HepG2 (cell line): ENCODE data around the gene SRBD1. TPM values are rescaled to one million over a fixed set of nuclear protein-coding genes. Genes with fewer than 3 reads are reported as not detected.

Experiments
- ATAC-seq: fragments of 200-7000 bp; cut with Tn5 transposase; 3 replicates; pipeline ENCODE4 v1.9.1; 2020; ENCODE audit warnings: mild to moderate bottlenecking, moderate library complexity
- BruUV-seq: library from RNA; stranded (reverse); fragments of 400-500 nt; replicated peaks from 2 replicates; lab custom pipeline; 2021; lab: Mats Ljungman, UMichigan
- CTCF ChIA-PET: fragments of 300-600 bp; formaldehyde crosslinking; extraction: SDS; loops from one replicate; lab custom pipeline; 2021; ENCODE audit warnings: low total read pairs, inconsistent platforms, low intra/inter-chr PET ratio; lab: Yijun Ruan, JAX
- POLR2A ChIA-PET: fragments of 350-600 bp; sonication (Branson Sonifier 250); formaldehyde crosslinking; loops from one replicate; lab custom pipeline; 2020; ENCODE audit warnings: antibody characterized with exemption, inconsistent platforms; lab: Yijun Ruan, JAX
- DNase-seq: peaks from one replicate; pipeline ENCODE4 v3.0.0-alpha.2; 2015; ENCODE audit warnings: low spot score
- FAIRE-seq: peaks from 3 replicates; lab custom pipeline; 2011; peaks lifted over from hg19 to GRCh38; lab: Jason Lieb, UNC
- H2AFZ ChIP-seq: one replicate; pipeline ENCODE4 v1.6.1; 2011; ENCODE audit warnings: low read length, inconsistent platforms
- H3K27ac ChIP-seq: fragments of 300-600 bp; 3 replicates; pipeline ENCODE4 v1.8.0; 2011; ENCODE audit warnings: mixed run types, mild to moderate bottlenecking, mixed read lengths, low read length, inconsistent platforms; ENCODE audit not compliant: insufficient read depth; ENCODE audit errors: extremely low read length
- H3K27me3 ChIP-seq, 2 experiments: fragments of 200-600 bp in 1 of 2; 2 replicates in 1 of 2; 3 replicates in 1 of 2; pipeline versions ENCODE4 v1.6.0 to v1.8.0; 2011; ENCODE audit warnings: low read length in 2 of 2, mild to moderate bottlenecking in 2 of 2, moderate library complexity in 2 of 2, inconsistent platforms in 1 of 2; ENCODE audit not compliant: insufficient read depth in 2 of 2, control insufficient read depth in 1 of 2
- H3K36me3 ChIP-seq, 2 experiments: fragments of 200-600 bp in 1 of 2; replicated peaks in 1 of 2; 2 replicates in 1 of 2; 3 replicates in 1 of 2; pipeline versions ENCODE4 v1.5.1 to v1.8.0; 2011; ENCODE audit warnings: low read length in 2 of 2, inconsistent platforms in 1 of 2; ENCODE audit not compliant: insufficient read depth in 2 of 2, control insufficient read depth in 1 of 2
- H3K4me1 ChIP-seq: 2 replicates; pipeline ENCODE4 v1.5.1; 2012; ENCODE audit warnings: low read length, inconsistent platforms; ENCODE audit not compliant: insufficient read depth
- H3K4me2 ChIP-seq: 2 replicates; pipeline ENCODE4 v1.6.0; 2011; ENCODE audit warnings: low read depth, low read length, inconsistent platforms
- H3K4me3 ChIP-seq, 3 experiments: fragments of 200-600 bp in 1 of 3; sonication (generic), shearing (Covaris generic) in 1 of 3; replicated peaks in 1 of 3; 2 replicates each; pipeline ENCODE4 v1.5.1; 2011 to 2016; ENCODE audit warnings: low read length in 3 of 3, inconsistent platforms in 2 of 3, low read depth in 2 of 3, mild to moderate bottlenecking in 2 of 3, control low read depth in 1 of 3, mixed read lengths in 1 of 3; ENCODE audit not compliant: insufficient read depth in 1 of 3
- H3K79me2 ChIP-seq: one replicate; pipeline ENCODE4 v1.6.1; 2011; ENCODE audit warnings: low read length, inconsistent platforms; ENCODE audit not compliant: insufficient read depth
- H3K9ac ChIP-seq: 2 replicates; pipeline ENCODE4 v1.6.0; 2011; ENCODE audit warnings: mild to moderate bottlenecking, low read depth, low read length, inconsistent platforms; ENCODE audit not compliant: insufficient read depth
- H3K9me3 ChIP-seq: 2 replicates; pipeline ENCODE4 v1.5.1; 2012; ENCODE audit warnings: mild to moderate bottlenecking, low read length
- H4K20me1 ChIP-seq: 2 replicates; pipeline ENCODE4 v1.6.0; 2011; ENCODE audit warnings: inconsistent platforms, mild to moderate bottlenecking, low read length, moderate library complexity; ENCODE audit not compliant: insufficient read depth
- ARID4A ChIP-seq: sonication (generic); formaldehyde crosslinking; IDR thresholded peaks from 2 replicates; pipeline ENCODE4 v1.5.0; 2020; ENCODE audit warnings: mild to moderate bottlenecking, missing genetic modification reagents, borderline replicate concordance
- CBX2 ChIP-seq, 2 experiments: fragments of 200-600 bp in 1 of 2; sonication (generic); formaldehyde crosslinking in 1 of 2; IDR thresholded peaks; 2 replicates each; pipeline versions ENCODE4 v1.7.0 to v1.8.1; 2018 to 2022; ENCODE audit warnings: low read depth in 2 of 2, low read length in 1 of 2, mild to moderate bottlenecking in 1 of 2, missing genetic modification reagents in 1 of 2
- GATAD1 ChIP-seq: IDR thresholded peaks from 2 replicates; pipeline ENCODE4 v1.6.1; 2016; ENCODE audit warnings: missing genetic modification reagents, missing compliant biosample characterization
- GRHL1 ChIP-seq: sonication (generic); formaldehyde crosslinking; conservative IDR thresholded peaks from 2 replicates; pipeline ENCODE4 v1.8.0; 2022; ENCODE audit warnings: missing genetic modification reagents
- MEIS1 ChIP-seq: sonication (generic); formaldehyde crosslinking; IDR thresholded peaks from 2 replicates; pipeline ENCODE4 v1.9.0; 2021; ENCODE audit warnings: mild to moderate bottlenecking, missing genetic modification reagents, moderate library complexity, borderline replicate concordance
- MZF1 ChIP-seq: sonication (generic); formaldehyde crosslinking; IDR thresholded peaks from 2 replicates; pipeline ENCODE4 v1.8.1; 2023; ENCODE audit warnings: mild to moderate bottlenecking, missing genetic modification reagents, borderline replicate concordance
- PAX8 ChIP-seq: sonication (generic); formaldehyde crosslinking; IDR thresholded peaks from 2 replicates; pipeline ENCODE4 v1.8.0; 2022; ENCODE audit warnings: mild to moderate bottlenecking, missing genetic modification reagents, borderline replicate concordance
- PBX2 ChIP-seq: IDR thresholded peaks from 2 replicates; pipeline ENCODE4 v1.6.1; 2016; ENCODE audit warnings: control low read depth
- PRPF4 ChIP-seq: fragments of 200-400 bp; formaldehyde crosslinking; IDR thresholded peaks from 2 replicates; pipeline ENCODE4 v1.6.1; 2016; ENCODE audit warnings: low read length, low read depth; ENCODE audit not compliant: poor library complexity, severe bottlenecking
- REL ChIP-seq: sonication (generic); formaldehyde crosslinking; conservative IDR thresholded peaks from 2 replicates; pipeline ENCODE4 v1.8.0; 2022; ENCODE audit warnings: mild to moderate bottlenecking, missing genetic modification reagents, moderate library complexity
- SRSF9 ChIP-seq: fragments of 200-400 bp; formaldehyde crosslinking; IDR thresholded peaks from 2 replicates; pipeline ENCODE4 v1.6.1; 2018; ENCODE audit warnings: borderline replicate concordance, mild to moderate bottlenecking, low read depth, low read length; ENCODE audit not compliant: insufficient read depth, poor library complexity, severe bottlenecking
- ZNF121 ChIP-seq: sonication (generic); formaldehyde crosslinking; IDR thresholded peaks from 2 replicates; pipeline ENCODE4 v1.5.0; 2020; ENCODE audit warnings: mild to moderate bottlenecking, missing genetic modification reagents
- ZNF20 ChIP-seq: sonication (generic); formaldehyde crosslinking; IDR thresholded peaks from 2 replicates; pipeline ENCODE4 v1.4.0; 2020; ENCODE audit warnings: mild to moderate bottlenecking, moderate library complexity, missing genetic modification reagents
- ZNF251 ChIP-seq: sonication (generic); formaldehyde crosslinking; IDR thresholded peaks from 2 replicates; pipeline ENCODE4 v1.9.0; 2021; ENCODE audit warnings: mild to moderate bottlenecking, missing genetic modification reagents
- ZNF766 ChIP-seq: sonication (generic); formaldehyde crosslinking; IDR thresholded peaks from 2 replicates; pipeline ENCODE4 v1.5.0; 2020; ENCODE audit warnings: missing genetic modification reagents, borderline replicate concordance
- ZSCAN29 ChIP-seq: sonication (generic); formaldehyde crosslinking; conservative IDR thresholded peaks from 2 replicates; pipeline ENCODE4 v1.4.0; 2020; ENCODE audit warnings: mild to moderate bottlenecking, missing genetic modification reagents
- WGBS: methylation state at CpG from one replicate; pipeline ENCODE4 v1.1.6; 2017; ENCODE audit warnings: low lambda C conversion rate; 5-methylcytosine and 5-hydroxymethylcytosine counted together
- in situ Hi-C: cut with HindIII; loops from 2 replicates; pipeline ENCODE4 v1.10.0; 2017; ENCODE audit warnings: low pct_unique_long_range_greater_than_20kb; ENCODE audit not compliant: extremely low pct_ligation_motif_present
- intact Hi-C: fragments of 100-400 bp; cut with micrococcal nuclease; formaldehyde crosslinking; loops from one replicate; pipeline ENCODE4 v1.10.0; 2022; ENCODE audit not compliant: unreplicated experiment
- polyA plus RNA-seq, 8 experiments: library from polyadenylated mRNA; depleted of rRNA in 3 of 8; stranded (reverse) in 7 of 8; unstranded in 1 of 8; fragments of >200 nt; fragmentation: Illumina TruSeq in 4 of 8; extraction: Trizol in 4 of 8; gene quantifications; 2 replicates each; pipeline versions ENCODE4 v1.2.1 to v1.2.3, GENCODE V29; 2011 to 2016; ENCODE audit warnings: low read depth in 4 of 8, missing spikeins in 1 of 8, mixed read lengths in 1 of 8; ENCODE audit not compliant: insufficient read depth in 1 of 8
- total RNA-seq, 5 experiments: library from RNA; depleted of rRNA; stranded (reverse); fragments of >200 nt; fragmentation: Illumina TruSeq; extraction: Trizol; gene quantifications; 2 replicates each; pipeline ENCODE4 v1.2.3, GENCODE V29; 2016; ENCODE audit warnings: low read depth in 1 of 5

Gene SRBD1
- total and polyA plus RNA-seq, 2 of the 13 experiments (the other 11 are each of a cell fraction or from before 2014, with no cell fraction given): 3.2 to 23.9 TPM

GRCh38 chr2:45422921-45423320 lies 188.1 kb downstream of the SRBD1 start:
- Histone ChIP-seq H3K4me2 (no peak overlapping the region), H3K79me2 (no peaks in the 10 kb centered on the region), H3K9me3 (no peaks in the 10 kb centered on the region), H3K4me3 (no peak overlapping the region), H3K27me3 (no peaks in the 10 kb centered on the region), H2AFZ (no peak overlapping the region), H3K4me1 (peaks cover 12% of the 10 kb centered on the region; the same call in 1 of the 2 replicates), H3K36me3 (peaks cover 0 to 5% of the 10 kb centered on the region in 2 experiments; a peak in 2 of 5 replicates), H3K27ac (no peak overlapping the region), H3K9ac (no peak overlapping the region), H4K20me1 (no peaks in the 10 kb centered on the region)
- BruUV-seq: no TSS peak
- over 99% methylated on average over 2 of the region's 2 CpGs for WGBS
- DNase-seq: no peak
- TF ChIP-seq PAX8 (CRISPR knock-in tag) (no peak), ARID4A (CRISPR knock-in tag) (no peak), ZNF121 (CRISPR knock-in tag) (no peak), PBX2 (CRISPR knock-in tag) (no peak), ZSCAN29 (CRISPR knock-in tag) (no peak), ZNF251 (CRISPR knock-in tag) (no peak), MZF1 (CRISPR knock-in tag) (no peak), GRHL1 (CRISPR knock-in tag) (no peak), ZNF20 (no peak), GATAD1 (no peak), REL (CRISPR knock-in tag) (no peak), SRSF9 (no peak), MEIS1 (CRISPR knock-in tag) (no peak), PRPF4 (no peak), ZNF766 (CRISPR knock-in tag) (no peak), CBX2 (IDR thresholded peaks at IDR 0.05; ENCODE audit: low read depth, low read length) (no peak), CBX2 (CRISPR knock-in tag; IDR thresholded peaks at IDR 0.05; ENCODE audit: low read depth) (no peak)
- FAIRE-seq: no peak
- in situ Hi-C loops (no loop called here), intact Hi-C loops (no loop called here)
- no peak for ATAC-seq
- ChIA-PET POLR2A (no interaction called here), CTCF (no interaction called here)
